Measurements from ENCODE around the gene KRTAP5-9.

GRCh38 chr11:71574418-71574817, 26.2 kb downstream of the KRTAP5-9 start:
- TF ChIP-seq, protein P1, sequence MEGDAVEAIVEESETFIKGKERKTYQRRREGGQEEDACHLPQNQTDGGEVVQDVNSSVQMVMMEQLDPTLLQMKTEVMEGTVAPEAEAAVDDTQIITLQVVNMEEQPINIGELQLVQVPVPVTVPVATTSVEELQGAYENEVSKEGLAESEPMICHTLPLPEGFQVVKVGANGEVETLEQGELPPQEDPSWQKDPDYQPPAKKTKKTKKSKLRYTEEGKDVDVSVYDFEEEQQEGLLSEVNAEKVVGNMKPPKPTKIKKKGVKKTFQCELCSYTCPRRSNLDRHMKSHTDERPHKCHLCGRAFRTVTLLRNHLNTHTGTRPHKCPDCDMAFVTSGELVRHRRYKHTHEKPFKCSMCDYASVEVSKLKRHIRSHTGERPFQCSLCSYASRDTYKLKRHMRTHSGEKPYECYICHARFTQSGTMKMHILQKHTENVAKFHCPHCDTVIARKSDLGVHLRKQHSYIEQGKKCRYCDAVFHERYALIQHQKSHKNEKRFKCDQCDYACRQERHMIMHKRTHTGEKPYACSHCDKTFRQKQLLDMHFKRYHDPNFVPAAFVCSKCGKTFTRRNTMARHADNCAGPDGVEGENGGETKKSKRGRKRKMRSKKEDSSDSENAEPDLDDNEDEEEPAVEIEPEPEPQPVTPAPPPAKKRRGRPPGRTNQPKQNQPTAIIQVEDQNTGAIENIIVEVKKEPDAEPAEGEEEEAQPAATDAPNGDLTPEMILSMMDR (IDR thresholded peaks at IDR 0.05): no peak
- TF ChIP-seq ZFX (IDR thresholded peaks at IDR 0.05; ENCODE audit: borderline replicate concordance): no peak

All from 22Rv1 (cell line).